Cardiac septum (tissue), 1 donor: ENCODE data around the gene CCNI2. TPM values are rescaled to one million over a fixed set of nuclear protein-coding genes. Genes with fewer than 3 reads are reported as not detected.

Experiments
- DNase-seq: peaks from one replicate; pipeline ENCODE4 v3.0.0-alpha.2; 2020; ENCODE audit warnings: low spot score
- intact Hi-C: fragments of 100-400 bp; cut with DNase I; formaldehyde crosslinking; loops from one replicate; pipeline ENCODE4 v1.14.0; 2022
- long read RNA-seq: library from polyadenylated mRNA; unstranded; transcript quantifications from one replicate; pipeline ENCODE4 v2.0.0, GENCODE V29; 2021
- total RNA-seq: library from RNA; stranded (reverse); fragmentation: NEBNext Ultra II Directional; extraction: Animal tissue kit (Norgen Biotek cat#: 25700); gene quantifications from one replicate; pipeline ENCODE4 v1.2.1, GENCODE V29; 2021
- donor health status: DM: no; HTN: no; CAD: no.

Gene CCNI2
- not detected for total RNA-seq
- long read RNA-seq, partial matches to known transcripts: 2 of 2 reads
- long read RNA-seq, other reads (novel, unspliced or antisense): 0 of 2 reads

DNA sequence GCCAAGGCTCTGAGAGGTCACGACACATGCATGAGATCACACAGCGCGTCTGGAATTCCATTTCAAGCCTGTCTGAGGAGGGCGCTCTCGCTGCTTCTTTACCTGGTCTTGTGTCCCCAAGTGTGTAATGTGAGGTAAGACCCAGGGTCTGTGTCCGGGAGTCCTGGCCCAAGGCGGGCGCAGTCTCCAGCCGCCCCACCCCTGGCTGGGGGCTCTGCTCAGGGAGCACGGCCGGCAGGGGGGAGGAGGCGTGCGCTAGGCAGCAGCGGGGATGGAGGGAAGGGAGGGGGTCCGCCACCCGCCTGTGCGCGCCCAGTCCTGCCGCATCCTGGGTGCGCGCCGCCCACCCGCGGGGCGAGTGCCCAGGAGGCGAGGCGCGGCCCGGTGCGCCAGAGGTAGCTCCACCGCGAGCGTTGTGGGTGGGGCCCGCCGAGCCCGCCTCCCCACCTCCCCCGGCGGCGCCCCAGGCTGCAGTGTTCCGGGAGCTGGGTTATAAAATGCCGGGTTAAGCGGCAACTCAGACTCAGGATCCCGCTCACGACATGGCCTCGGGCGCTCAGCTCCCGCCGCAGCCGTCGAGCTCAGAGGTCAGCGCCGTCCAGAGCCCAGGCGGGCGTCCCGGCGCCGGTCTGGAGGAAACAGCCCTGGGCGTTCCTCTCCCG, at the start of gene CCNI2:
TSS of gene CCNI2 (plus strand) at position 473 of the 662 bp plus-strand sequence. CDS start at position 543, 70 bp downstream.
- intact Hi-C loops: no loop called here

DNA sequence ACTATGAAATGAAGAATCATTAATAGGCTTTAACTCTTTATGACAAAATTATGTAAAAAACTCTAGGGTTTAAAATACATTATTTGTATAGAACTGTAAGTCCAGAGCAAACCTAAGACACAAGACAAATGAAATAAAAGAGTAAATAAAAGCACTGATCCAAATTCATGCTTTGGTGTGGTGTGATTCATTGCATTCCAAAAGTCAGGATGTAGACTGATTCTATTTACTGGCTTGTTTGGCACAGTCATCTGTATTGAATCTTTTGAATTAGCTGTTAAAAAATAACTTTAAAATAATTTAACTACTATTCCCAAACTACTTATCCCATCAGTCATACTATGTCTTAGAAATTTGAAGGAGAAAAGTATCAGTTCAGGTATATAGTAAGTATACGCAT, 42.4 kb upstream of the CCNI2 start:
- no peak for DNase-seq
- intact Hi-C loops: no loop called here

More for the DNA sequence above, at the start of gene CCNI2:
- DNase-seq: no peak

DNA sequence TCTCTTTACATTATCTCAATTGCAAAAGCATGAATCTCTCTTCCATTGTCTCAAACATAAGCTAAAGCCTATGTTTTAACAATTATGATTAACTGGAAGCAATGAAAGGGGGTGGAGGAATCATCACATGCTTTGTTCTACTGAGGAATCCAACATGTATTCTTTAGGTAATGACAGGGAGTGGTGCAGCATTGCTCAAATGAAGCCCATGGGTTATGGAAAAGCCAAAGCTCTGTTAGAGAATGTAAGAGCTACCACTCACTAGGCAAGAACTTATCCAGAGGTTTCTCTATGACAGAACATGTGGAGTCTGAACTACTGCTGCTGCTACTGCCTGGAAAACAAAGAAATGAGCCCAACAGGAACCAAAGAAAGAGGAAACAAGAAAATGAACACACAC, 38.6 kb upstream of the CCNI2 start:
- intact Hi-C loops: no loop called here
- DNase-seq: no peak

DNA sequence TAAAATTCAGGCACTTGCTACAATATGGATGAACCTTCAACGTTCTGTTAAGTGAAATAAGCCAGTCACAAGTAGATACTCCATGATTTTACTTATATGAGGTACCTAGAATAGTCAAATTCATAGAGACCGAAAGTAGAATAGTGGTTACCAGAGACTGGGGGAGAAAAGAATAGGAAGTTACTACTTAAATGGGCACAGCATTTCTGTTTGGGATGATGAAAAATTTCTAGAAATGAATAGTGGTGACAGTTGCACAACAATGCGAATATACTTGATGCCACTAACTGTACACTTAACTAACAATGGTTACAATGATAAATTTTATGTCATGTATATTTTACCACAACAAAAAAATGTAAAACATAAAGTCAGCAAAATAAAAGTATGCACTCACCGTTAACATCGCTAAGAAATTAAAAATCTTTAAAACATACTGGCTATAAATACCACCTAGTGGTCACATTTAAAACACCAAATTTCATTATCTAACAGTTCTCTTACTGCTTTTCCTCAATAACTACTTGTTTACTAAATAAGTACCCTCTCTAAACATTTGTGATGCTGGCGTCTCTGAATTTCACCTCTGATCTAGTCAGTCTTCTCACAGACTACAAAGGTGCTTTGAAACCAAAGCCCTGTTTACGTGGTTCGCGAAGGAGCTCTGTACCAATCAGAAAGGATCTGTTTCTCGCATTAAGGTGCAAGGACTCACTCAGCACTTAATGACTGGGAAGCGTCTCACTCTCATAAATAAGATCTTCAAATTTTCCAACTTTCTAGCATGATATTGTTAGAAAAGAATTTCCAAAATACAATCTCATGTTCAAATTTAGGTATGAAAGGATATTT, 32.5 kb upstream of the CCNI2 start:
- intact Hi-C loops: loop anchor here (10.0 kb wide), 1 partner anchor 330 kb away; no protein-coding TSS in a partner anchor
- no peak for DNase-seq

- intact Hi-C loops: loop anchor here (10.0 kb wide), 1 partner anchor 334 kb away; no protein-coding TSS in a partner anchor
- no peak for DNase-seq
Observed at GRCh38 chr5:132718544-132719312, 28.5 kb upstream of the CCNI2 start.

DNA sequence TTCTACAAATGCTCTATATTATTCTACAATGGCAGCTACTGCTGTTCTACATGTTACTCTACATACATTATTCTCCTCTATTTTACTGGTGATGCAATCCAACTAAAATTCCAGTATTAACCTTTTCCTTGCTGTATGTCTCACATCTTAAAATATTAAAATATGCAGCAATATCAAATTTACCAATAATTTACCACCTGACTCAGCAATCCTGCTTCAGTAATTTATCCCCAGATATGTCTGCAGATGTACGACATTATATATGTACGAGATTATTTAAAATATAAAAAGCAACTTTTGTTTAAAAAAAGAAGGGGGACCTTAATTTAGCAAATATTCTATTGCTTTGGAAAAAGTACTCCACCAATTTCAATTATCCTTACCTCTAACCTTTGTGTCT, 21.5 kb upstream of the CCNI2 start:
- DNase-seq: no peak
- intact Hi-C loops: no loop called here

- no peak for DNase-seq
- intact Hi-C loops: no loop called here
Observed at GRCh38 chr5:132729896-132730295, 17.3 kb upstream of the CCNI2 start.

GRCh38 chr5:132733499-132734148, 13.6 kb upstream of the CCNI2 start:
- intact Hi-C loops: no loop called here
- no peak for DNase-seq

GRCh38 chr5:132734687-132735086, 12.5 kb upstream of the CCNI2 start:
- no peak for DNase-seq
- intact Hi-C loops: loop anchor here (5.0 kb wide), 1 partner anchor 43 kb away; the partner anchor contains the start of gene SEPTIN8

DNA sequence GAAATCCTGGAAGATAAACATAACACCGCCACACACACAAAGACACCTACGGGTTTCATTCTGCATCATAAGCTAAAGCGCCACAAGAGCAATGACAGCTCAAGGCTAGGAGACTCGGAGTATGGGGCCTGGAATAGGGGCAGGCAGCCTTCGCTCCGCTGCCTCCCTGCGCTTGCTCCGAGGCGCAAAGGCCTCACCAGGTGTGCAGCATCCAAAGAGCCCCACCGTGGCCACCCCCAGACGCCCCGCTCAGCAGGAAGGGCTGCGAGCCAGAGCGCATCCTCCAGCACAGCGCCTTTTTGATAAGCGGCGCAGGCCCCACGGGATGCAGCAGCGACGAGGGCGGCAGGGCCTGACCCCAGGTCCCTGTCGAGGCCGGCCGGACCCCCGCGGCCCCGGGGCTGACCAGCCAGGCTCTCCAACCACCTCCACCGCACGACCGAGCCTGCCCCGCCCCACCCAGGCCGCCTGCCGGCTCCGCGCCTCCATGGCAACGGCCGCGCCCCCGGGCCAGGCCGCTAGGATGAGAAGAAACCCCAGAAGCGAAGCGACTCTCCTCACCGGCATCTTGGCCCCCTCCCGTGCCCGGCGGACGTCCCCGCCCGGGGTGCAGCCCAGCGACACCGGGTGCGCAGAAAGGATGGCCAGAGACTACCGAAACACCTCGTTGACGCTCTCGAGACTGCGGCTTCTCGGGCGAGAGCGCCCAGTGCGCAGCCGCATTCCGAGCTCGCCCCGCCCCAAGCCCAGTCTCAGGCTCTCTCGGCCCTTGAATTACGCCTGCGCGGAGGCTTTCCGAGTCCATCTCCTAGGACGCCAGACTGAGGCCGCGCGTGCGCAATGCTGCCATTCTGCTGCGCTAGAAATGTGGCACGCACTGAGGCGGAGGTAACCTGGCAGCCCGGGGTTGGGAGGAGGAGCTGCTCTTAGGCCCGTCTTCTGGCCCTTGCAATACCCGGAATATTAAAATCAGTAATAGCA, 10.1 kb upstream of the CCNI2 start, which contains the start of gene KIF3A:
TSS of gene KIF3A (minus strand) at position 694 of the 981 bp plus-strand sequence. CDS start at position 567, 127 bp downstream.
- peak; percentile 98 for DNase-seq
- intact Hi-C loops: loop anchor here (5.0 kb wide), 1 partner anchor 40 kb away; the partner anchor contains the start of gene SEPTIN8

DNA sequence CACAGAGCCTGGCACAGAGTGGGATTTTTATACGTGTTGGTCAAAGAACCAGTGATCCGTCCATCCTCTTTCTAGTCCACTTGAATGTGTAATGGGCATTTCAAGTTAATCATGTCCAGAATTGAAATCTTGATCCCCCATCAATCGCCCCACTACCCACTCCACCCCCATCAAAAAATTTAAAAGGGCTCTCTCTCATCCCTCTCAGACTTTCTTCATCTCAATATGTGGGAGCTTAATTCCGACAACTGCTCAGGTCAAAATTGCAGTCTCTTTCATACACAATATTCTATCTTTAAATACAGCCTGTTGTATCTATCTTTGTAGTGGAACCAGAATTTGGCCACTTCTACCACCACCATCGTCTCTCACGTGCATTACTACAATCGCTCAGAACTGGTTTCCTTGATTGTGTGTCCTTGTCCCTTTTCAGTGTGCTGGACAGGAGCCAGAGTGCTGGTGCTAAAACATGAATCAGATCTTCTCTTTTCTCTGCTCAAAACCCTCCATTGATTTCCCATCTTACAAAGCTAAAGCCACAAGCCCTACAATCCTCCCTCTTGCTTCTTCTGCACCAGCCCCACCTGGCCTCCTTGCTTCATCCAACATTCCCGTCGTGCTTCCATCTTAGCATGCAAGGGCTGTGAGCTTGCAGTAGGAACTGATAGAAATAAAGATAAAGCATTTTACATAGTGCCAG, 9.1 kb upstream of the CCNI2 start:
- intact Hi-C loops: loop anchor here (5.0 kb wide), 1 partner anchor 39 kb away; the partner anchor contains the start of gene SEPTIN8
- DNase-seq: no peak

DNA sequence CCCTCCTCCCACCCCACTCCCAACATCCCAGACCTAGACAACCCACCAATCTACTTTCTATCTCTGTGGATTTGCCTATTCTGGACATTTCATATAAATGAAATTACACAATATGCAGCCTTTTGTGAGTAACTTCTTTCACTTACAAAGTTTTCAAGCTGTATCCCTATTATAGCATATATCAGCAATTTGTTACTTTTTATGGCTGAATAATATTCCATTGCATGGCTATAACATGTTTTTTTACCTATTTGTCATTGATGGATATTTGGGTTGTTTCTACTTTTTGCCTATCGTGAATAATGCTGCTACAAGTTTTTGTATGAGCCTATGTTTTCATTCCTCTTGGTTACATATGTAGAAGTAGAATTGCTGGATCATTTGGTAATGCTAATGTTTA, 8.0 kb upstream of the CCNI2 start:
- no peak for DNase-seq
- intact Hi-C loops: loop anchor here (5.0 kb wide), 1 partner anchor 38 kb away; the partner anchor contains the start of gene SEPTIN8

DNA sequence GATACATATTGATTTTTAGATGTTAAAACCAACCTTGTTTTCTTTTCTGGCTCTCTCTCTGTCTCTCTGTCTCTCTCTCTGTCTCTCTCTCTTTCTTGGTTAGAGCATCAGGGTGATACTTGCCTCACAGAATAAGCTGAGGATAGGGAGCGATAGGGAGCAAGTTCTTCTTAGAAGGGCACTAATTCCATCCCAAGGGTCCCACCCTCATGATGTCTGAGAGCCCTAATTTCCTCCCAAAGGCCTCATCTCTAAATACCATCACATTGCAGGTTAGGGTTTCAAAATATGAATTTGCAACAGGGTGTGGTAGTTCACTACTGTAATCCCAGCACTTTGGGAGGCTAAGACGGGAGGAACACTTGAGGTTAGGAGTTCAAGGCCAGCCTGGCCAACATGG, 5.1 kb upstream of the CCNI2 start:
- intact Hi-C loops: no loop called here

GRCh38 chr5:132742626-132743025, 4.6 kb upstream of the CCNI2 start:
- no peak for DNase-seq
- intact Hi-C loops: no loop called here

More for the DNA sequence above, 5.1 kb upstream of the CCNI2 start:
- no peak for DNase-seq

DNA sequence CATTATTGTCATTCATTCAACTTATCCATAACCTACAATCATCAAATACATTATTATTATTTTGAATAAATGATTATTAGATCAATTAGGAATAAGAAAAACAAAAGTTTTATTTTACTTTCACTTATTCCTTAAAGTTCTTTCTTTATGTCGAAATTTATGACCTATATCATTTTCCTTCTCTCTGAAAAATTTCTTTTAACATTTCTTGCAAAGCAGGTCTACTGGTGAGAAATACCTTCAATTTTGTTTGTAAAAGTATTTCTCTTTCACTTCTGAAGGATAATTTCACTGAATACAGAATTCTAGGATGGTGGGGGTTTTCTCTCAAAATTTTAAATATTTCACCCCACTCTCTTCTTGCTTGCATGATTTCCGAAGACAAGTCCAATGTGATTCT, 2.6 kb upstream of the CCNI2 start:
- no peak for DNase-seq
- intact Hi-C loops: no loop called here

GRCh38 chr5:132746592-132746953, 653 bp upstream of the CCNI2 start:
- DNase-seq: no peak
- intact Hi-C loops: no loop called here
